ENCODE measurements around the gene SLC38A10.

- no peak for TF ChIP-seq CTCF (conservative IDR thresholded peaks at IDR 0.05; ENCODE audit: low read length)
- TF ChIP-seq EZH2phosphoT487 (IDR thresholded peaks at IDR 0.05; ENCODE audit: borderline replicate concordance, low read depth, low read length): no peak
Measured at GRCh38 chr17:81246343-81246670, 48.8 kb downstream of the SLC38A10 start.

All from OCI-LY7 (cell line).